OCI-M2 (cell line): ENCODE results near the gene TIGD1.

Experiments
- DNase-seq: peaks from one replicate; lab custom pipeline; 2025; ENCODE audit not compliant: unreplicated experiment; lab: John Stamatoyannopoulos, UW

The TIGD1 gene

DNA sequence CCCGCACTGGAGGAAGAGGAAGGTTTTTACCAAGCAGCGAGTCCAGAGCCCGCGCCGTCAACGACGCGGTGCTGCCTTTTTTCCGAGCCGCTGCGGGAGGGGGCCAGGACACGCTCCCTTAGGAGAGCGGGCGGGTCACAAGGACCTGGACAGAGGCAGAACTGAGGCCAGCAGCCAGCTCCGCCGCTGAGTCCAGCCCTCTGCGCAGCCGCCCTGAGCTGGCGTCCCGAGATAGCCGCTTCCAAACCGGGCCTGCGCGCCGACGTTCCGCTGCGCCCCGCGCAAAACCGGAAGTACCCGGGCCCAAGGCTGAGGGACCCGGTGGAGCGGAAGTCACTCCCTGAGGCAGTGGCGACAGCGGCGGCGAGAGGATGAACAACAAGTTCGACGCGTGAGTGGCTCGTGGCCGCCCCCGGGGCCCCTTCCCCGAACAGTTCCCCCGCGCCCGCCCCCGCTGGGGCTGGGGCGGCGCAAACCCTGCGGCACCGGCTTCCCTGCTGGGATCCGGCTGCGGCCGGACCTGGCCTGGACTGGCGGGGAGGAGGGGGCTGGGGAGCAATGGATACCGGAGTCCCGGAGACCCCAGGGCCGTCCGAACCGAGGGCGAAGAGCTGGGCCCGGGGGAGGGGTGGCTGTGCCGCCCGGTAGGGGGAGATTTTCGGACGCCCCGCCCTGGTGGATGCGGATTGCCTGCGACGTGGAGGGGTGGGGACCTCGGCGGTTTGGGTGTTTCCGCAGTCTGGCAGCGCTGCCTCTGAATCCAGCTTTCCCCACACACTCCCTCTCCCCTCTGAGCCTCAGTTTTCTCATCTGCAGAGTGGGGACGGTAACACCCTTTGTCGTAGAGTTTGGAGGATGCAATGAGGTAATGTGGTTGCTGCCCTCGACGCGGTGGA, at the start of gene TIGD1, which contains the start of gene EIF4E2:
TIGD1 (minus strand) TSS at position 204 of the 896 bp plus-strand sequence. CDS start 675 bp downstream, outside the sequence.
EIF4E2 (plus strand) TSS at position 336 of the 896 bp plus-strand sequence; CDS start at position 372, 36 bp downstream.
- peak; percentile 21 for DNase-seq

DNA sequence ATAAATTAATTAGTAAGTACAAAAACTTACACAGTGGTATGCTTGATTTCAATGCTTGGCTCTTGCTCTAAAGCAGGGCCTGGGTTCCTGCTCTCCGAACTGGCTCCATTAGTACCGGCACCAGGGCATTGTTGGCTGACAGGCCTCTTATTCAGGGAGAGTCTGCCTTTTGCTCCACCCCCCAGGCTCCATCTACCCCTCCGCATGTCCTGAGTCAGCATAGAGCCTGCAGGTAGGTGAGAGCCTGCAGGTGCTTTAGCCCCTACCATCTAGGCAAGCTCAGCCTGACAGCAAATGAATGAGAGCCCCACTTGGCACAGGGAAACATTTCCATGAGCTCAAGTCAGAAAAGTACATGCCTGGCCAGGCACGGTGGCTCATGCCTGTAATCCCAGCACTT, 47.9 kb upstream of the TIGD1 start:
- DNase-seq = no peak

DNA sequence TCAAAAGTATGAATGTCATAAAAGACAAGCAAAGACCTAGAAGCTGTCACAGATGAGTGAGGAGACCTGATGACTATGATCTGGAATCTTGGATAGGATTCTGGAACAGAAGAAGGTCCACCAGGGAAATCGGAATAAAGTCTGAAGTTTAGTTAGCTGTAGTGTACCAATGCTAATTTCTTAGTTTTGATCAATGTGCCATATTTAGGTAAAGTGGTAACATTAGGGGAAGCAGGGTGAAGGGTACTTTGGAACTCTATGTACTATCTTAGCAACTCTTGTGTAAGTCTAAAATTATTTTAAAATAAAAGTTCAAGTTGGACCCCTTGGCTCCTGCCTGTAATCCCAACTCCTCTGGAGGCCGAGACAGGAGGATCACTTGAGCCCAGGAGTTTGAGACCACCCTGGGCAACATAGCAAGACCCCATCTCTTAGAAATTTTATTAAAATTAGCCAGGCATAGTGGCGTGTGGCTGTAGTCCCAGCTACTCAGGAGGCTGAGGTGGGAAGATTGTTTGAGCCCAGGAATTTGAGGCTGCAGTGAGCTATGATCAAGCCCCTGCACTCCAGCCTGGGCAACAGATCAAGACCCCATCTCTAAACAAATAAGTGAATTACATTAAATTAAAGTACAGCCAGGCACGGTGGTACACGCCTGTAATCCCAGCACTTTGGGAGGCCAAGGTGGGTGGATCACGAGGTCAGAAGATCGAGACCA, 47.2 kb upstream of the TIGD1 start:
- DNase-seq = no peak

DNA sequence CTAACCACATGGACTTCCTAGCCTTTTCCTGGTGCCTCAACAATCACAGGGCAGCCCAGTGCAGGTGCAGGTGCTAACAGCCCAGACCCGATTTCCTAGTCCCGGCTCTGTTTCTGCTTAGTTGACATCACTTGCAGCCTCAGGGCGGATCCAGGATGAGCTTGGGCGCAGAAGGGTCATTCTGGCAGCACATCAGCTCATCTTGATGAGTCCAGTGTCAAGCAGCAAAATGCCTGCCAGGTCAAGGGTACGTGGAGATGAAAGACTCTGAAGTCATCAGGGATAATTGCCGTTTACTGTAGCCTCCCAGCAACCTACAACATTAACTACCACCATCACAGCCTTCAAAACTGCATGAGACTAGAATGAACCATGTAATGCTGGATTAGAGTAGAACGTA, 43.6 kb upstream of the TIGD1 start:
- DNase-seq = no peak

DNA sequence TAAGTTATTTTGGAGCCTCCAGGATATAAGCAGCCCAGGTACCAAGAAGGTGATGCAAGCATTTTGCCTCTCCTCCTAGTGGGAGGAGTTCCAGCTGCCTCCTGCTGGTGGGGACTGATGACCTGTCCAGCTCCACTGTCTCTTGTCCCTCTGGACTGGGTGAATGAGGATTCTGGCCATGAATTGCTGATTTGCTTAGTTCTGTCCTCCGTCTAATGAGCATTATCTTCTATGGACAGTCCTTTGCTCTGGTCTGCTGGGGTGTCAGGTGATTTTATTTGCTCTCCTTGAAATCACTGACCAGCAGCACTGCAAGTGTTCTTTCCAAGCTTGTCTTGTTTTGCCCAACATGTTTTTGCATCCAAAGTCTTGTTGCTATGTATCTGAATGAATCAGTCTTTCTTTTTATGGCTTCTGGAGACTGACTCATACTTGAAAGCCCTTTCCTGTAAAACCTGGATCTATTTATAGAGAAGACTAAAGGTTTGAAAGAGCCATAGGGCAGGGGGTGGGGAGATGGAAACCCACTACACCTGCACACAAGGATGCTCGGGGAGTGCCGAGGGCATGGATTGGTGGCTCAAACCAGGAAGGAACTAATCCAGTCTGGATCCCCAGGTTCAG, 42.5 kb upstream of the TIGD1 start:
- DNase-seq = no peak

DNA sequence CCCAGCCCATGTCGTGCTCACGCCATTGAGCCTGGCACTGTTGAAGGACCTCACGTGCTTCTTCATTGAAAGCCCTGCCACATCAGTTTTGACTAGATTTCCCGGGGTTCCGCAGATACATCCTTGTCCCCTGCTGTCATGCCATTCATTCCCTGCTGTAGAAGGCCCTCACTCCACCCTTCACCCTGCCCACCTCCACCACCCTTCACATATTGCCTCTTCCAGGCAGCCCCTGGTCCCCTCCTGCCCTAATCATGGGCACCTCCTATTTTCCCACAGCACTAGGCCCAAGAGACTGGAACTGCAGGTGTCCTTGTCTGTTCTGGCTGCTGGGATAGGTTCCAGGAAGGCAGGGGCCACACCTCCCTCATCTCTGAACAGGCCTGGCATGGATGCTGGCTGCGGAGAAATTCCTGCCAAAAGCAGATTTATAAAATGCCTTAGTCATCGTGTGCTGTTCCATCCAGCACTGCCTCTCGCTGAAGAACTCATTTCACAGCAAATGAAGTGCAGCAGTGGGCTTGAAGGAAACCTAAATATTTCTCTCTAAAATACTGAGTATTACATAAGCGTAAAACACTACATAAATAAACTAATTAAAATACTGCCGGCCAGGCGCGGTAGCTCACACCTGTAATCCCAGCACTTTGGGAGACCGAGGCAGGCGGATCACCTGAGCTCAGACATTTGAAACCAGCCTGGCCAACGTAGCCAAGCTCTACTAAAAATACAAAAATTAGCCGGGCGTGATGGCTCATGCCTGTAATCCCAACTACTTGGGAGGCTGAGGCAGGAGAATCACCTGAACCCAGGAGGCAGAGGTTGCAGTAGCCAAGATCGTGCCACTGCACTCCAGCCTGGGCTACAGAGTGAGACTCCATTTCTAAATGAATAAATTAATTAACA, 38.6 kb upstream of the TIGD1 start:
- DNase-seq = no peak

DNA sequence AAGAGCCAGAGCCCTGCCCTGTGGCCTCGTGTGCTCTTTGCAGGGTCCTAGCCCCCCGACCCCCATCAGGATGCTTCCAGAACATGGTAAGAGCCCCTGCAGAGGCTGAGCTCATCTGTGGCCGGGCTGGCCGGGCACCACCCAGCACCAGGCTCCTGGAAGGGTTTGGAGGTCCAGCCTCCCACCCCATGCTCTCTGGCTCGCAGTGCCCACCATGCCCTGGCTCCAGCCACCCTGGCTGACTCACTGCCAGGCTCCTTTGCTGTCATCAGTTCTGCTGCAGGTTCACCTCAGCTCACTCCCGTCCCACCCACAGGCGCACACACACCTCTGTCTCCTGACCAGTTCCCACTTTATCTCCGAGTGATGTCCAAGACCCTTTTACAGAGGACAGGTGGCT, 37.7 kb upstream of the TIGD1 start:
- DNase-seq = no peak

DNA sequence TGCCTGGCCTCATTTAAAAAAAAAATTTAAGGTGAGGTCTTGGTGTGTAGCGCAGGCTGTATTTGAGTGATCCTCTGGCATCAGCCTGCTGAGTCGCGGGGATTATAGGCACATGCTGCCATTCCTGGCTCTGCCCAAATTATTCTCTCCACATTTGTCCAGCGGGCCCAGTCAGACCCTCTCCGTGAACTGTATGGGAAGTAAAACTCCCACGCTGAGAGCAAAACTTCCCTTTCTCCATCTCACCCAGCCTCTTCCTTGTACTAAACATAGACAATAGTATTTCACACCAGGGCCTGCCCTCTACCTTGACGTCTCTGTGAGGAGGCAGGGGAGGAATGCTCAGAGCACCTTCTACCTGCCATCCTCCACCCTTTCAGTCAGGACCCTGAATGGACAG, 37.2 kb upstream of the TIGD1 start:
- no peak for DNase-seq

DNA sequence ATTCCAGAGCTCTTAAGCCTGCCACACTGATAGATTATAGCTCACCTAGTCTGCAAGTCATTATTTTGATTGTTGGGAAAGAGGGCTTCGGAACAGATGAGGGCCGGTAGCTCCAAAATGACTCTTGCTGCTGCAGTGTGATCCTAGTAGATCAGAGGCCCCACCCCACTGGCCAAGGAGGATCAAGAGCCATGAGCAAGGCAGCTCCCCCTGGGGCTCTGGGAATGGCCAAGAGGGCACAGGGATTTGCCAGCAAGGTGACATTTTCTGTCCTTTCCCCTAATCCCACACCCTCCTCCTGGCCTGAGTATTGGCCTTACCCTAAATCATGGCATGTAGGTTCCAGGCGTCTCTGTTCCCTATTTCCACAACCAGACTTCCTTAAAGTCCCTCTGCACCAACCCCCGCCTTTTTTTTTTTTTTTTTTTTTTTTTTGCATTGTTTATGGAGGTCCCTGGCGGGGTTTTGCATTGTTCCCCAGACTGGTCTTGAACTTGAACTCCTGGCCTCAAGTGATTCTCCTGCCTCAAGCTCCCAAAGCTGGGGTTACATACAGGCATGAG, 36.7 kb upstream of the TIGD1 start:
- no peak for DNase-seq

DNA sequence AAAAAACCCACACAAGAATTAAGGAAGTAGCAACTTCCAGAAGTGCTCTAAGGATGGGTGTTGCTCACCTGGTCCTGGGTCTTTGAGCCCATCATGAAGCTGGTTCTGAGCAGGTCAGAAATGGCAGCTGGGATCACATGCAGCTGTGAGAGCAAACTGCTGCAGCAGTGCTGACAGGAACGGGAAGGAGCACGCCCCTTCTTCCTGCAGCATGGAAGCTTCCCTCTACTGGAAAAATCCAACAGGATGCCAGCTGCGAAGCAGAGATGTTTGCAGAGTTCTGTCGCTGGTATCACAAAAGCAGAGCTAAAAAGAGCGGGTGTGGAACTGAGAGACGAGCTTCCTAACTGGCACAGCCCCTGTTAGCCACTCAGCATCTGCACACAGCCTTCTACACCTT, 33.9 kb upstream of the TIGD1 start:
- no peak for DNase-seq

DNA sequence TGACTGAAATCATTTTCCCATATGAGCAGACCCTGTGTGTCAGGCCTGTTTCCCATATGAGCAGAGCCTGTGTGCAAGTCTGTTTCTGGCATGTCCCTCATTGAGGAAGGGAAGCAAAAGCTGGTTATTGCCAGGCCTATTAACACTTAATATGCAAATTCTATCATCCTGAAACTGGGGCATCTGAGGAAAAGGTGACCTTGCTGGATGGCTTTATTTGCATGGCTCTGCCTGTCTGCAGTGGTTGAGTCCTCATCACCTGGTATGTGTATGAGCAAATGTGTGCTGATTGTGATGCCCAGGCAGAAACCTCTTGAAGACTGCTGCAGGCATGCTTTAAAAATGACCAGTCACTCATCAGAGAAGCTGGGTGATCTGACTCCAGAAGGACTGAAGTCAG, 31.4 kb upstream of the TIGD1 start:
- DNase-seq = no peak

DNA sequence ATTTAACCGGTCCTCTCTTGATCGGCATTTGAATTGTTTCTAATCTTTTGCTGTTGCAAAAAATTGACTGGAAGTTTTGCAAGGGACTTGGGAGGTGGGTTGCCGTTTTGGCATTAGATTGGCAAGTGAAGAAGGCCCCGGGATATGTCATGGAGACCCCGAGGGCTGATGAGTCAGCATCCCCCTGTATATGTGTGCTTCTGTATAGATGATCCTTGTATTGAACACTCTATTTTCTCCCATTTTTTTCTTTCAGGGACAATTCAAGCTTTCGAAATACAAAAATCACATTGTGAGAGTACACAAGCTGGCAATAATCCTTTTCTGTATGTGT, 30.3 kb upstream of the TIGD1 start:
- no peak for DNase-seq

DNA sequence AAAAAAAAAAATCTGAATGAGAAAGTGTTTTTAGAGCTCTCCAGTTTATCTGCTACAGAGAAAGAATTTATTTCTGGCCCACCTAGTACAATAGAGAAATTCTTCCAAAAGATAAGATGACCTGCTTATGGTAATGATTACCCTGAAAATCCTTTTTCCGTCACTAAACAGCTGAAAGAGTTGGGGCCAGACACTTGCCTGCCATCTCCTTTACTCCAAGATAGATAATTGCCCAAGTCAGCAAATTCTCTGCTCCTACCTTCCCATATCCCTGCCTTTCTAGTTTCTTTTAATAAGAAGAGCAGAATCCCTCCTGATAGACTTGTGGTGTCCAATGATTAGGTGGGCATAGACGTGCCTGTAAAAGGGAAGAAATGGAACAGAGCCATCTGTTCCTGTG, 28.3 kb upstream of the TIGD1 start:
- no peak for DNase-seq

DNA sequence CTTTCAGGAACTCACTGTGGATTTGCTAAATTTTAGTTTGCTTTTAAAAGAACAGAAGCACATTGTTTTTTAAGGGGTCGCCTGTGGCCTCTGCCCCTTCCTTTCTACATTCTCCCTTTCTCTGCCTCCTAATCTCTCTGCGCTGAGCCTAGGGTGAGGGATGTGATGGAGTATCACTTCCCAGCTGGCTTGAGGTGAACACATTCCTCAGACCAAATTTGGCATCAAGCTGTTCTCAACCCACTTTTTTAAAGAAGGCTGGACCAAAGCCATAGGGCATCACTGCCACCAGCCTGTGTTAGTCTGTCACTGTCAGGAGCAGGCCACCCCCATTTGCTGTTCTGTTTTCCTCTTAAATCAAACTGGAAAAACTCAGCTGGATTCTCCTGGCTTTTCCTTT, 27.5 kb upstream of the TIGD1 start:
- no peak for DNase-seq

DNA sequence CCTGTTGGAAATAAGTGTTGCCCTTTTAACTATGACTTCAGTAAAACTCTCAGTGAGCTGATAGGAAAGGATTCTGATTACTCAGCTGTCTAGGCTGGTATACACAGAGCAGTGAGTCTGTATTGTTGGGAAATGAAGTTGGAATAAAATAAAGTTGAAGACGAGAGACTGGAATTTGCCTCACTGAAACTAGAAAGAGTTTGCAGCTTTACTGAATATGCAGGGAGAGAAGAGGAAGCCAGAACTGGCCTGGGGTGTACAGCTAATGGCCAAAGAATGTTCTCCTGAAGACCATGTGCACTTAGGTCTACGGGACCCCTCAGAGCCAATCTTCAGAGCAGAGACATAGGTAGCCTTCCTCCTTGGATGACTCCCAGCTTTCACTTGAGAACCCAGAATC, 26.6 kb upstream of the TIGD1 start:
- no peak for DNase-seq

DNA sequence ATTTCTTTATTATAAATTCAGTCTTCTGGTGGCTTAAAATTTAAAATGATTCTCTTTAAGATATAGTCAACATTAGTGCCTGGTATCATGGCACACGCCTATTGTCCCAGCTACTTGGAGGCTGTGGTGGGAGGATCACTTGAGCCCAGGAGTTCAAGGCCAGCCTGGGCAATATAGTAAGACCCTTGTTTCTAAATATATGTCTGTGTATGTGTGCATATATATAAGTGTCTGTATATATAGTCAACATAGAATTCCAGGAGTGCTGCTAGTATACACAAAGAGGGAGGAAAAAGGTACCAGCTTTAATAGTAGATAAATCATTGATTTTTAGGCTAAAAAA, 25.0 kb upstream of the TIGD1 start:
- no peak for DNase-seq

DNA sequence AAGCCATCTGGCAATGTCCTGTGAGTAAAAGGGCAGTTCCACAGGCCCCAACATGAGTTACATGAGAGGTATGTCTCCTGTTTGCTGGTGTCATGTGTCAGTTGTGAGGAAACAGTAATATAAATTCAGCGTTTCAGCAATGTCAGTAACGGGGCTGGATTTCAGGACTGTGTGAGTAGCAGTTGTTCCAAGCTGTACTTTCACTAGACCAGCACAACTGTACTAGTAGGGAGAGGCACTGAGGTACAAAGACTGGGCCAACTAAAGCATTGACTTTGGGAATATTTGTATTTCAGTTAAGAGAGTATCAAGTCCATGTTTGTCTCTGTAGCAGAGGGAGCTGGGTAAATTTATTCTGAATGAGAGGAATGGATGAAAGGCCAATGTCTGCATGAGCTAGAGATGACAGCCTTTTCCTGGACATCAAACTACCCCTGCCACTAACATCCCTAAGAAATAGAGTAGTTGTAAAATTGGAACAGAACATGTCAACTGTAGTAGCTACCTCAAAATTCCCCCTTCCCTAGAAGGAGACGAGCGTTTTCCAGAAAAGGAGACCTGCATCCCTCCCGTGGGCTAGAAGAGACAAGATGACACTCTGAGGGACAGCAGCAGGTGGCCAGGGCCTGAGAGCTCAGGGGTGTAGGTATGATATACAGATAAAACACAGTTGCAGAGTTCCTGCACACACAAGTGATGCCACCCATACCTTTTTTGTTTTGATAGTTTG, 24.5 kb upstream of the TIGD1 start:
- DNase-seq = no peak

DNA sequence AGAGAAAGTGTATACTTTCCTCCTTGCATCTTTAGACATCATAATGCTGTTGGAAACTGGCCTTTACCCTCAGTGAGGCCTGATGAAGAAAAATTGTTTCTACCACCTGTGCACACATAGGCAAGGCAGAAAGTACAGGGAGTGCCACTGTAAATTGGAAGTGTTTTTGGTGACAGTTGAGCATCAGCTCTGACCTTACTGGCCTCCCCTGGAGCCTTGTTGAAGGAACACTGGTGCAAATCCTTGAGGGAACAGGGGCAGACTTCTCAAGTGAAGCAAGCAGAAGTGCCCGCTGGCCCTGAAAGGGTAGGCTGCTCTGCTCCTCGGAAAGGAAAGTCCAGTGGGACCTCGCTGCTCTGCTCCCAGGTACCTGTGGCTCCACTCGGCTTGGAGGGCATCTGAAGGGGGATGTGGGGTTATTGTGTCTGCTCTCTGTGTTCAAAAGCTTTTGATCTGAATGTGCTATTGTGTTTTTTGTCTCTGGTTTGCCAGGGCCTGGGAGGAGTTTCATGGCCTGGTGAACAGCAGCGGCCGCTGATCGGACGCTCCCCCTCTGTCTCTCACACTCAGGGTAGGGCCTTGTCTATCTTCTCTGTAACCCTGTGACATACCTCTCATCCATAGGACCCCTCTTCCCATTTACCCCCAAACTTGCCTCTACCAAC, 23.5 kb upstream of the TIGD1 start:
- DNase-seq = no peak

DNA sequence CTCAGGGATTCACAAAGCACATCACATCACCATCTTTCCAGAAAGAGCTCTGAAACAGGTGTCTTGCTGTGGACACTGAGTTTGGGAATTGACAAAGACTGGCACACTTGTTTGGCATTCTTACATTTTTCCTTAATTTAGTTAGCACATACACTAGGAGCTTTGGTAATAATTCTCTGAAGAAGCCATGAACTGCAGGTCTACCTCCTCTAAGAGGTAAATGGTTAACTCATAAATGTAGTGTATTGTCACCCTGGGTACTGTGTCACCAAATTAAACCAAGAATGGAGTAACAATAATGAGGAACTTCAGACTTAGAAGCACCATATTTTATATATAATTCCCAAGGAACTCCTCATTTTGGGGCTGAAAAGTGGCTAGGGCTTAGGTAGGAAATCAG, 22.7 kb upstream of the TIGD1 start:
- DNase-seq = no peak
